Neural progenitor cell (in vitro differentiated cells): Measurements from ENCODE around the gene PODN.

Experiments
- CTCF ChIP-seq: fragments of 200-600 bp; sonication (generic); IDR thresholded peaks from 2 replicates; pipeline ENCODE4 v1.5.1; 2017; ENCODE audit warnings: antibody characterized with exemption, mild to moderate bottlenecking
- EZH2 ChIP-seq: fragments of 200-600 bp; sonication (generic); IDR thresholded peaks from 2 replicates; pipeline ENCODE4 v1.6.1; 2017; ENCODE audit warnings: antibody characterized with exemption, mild to moderate bottlenecking, moderate library complexity

GRCh38 chr1:53071167-53071865 is 9.3 kb downstream of the PODN start:
- no peak for TF ChIP-seq CTCF
- TF ChIP-seq EZH2, result no peak
